Measurements from ENCODE around the gene ADAMTS17.
A peak's percentile ranks its signal among the peaks of the same experiment; 100 is the strongest.

ADAMTS17 gene

GRCh38 chr15:99969261-99969920 lies 372.4 kb downstream of the ADAMTS17 start:
- DNase-seq (ENCODE audit: low spot score) = no peak

DNA sequence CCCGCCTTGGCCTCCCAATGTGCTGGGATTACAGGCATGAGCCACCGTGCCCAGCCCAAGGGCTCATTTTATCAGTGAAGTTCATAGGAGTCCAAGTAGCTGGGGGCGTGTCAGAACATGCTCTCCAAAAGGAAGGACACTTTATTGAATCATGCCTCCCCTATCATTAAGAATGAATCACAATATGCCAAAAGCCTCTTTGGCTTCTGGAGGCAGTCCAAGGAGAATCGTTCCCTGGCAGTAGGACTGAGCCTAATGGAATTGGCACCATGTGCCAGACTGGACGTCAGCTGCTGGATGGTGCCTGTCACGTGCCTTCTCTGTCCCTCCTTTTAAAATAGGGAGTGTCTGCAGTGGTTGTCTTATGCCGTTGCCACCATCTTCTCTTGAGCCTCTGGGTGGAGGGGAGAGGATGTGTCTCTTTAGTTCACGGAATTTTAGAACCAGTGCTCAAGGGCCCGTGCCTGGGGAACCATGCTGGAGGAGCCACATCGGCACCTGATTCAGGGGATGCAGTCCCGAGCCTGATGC lies 373.9 kb downstream of the ADAMTS17 start:
- DNase-seq (ENCODE audit: low spot score) = no peak

DNA sequence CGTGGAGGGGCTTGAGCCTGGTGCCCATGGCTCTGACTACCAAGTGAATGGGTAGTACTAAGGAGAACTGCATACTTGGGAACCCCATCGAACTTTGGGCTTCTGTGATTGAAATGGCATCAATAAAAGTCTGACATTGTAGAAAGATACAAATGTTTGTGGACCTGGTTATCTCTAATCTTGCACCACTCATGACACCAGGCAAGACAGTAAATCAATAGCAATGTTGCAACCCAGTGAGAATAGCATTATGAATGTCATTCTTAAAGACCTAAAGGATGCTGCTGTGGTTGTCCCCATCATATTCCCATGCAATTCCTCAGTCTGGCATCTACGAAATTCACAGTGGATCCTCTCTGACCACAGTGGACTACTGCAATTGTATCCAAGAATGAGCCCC lies 375.0 kb downstream of the ADAMTS17 start:
- DNase-seq (ENCODE audit: low spot score) = no peak

- DNase-seq (ENCODE audit: low spot score) = no peak
Measured at GRCh38 chr15:99965376-99965775, 376.4 kb downstream of the ADAMTS17 start.

DNA sequence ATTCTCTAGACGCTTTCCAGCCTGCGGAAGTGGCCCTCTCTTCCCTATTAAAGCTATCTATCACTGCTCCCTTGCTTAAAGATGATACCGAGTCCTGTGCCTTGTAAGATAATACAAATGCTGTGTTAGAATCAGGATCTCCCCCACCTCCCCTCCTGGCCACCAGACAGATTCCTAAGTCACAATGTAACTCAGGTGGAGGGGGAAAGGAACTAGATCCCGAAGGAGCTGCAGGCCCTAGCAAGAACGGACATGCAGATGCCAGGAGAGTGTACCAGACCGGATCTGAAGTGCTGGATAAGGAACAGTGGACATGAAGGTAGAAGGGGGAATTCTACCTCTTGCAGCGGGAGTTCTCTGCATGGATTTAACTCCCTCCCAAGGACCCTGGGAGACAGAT lies 377.8 kb downstream of the ADAMTS17 start:
- DNase-seq (ENCODE audit: low spot score) = no peak

DNA sequence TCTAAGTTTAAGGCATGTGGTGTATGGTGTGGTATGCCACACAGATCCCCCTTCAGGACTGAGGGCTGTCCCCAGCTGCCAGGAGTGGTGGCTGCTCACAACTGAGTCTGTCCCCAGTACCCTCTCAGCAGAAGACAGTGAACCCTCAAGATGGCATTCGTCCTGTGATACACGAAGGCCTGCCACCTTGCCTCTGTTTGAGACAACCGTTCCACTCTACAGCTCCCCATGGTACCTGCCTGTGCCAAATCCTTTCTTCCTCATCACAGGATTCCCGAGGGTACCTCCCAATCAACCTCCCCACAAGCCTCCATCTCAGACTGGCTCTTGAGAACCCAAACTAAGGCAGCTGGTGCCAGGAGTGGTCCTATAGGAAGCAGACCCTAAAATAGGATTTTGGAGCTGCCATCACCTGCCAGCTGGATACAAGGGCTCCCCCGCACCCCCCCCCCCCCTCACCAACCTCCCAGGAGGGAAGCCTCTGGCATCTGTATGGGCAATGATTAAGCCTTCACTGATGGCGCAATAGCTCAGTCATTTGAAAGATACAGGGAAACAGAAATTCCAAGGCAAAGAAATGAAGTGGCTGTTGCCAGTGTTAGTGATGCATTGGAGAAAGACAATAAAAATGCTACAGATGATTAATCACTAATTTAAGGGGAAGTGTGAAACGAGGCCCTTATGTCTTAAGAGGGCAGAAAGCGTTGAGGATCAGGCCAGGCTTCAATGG lies 378.5 kb downstream of the ADAMTS17 start:
- DNase-seq (ENCODE audit: low spot score) = peak; percentile 3

GRCh38 chr15:99962006-99962561 lies 379.7 kb downstream of the ADAMTS17 start:
- DNase-seq (ENCODE audit: low spot score) = peak; percentile 9

DNA sequence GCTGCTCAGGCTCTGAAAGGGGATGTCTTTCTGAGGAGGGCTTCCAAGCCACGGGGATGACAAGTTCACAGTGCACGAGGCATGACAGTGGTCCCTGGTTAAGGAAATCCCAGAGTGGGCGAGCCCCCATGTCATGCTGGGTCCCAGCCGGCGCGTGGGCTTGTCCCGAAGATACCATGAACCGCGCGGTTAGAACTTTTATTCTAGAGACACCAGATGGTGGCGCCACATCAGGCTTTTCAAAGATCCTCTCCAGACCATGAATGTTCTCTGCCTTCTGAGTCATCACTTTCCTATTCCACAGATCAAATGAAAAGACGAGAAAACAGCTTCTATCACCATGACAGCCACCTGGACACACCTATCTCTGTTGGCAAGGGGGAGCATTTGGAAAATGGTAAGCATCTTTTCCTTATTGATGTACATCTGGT lies 380.7 kb downstream of the ADAMTS17 start:
- DNase-seq (ENCODE audit: low spot score) = peak; percentile 4

GRCh38 chr15:99959326-99959725 lies 382.4 kb downstream of the ADAMTS17 start:
- no peak for DNase-seq (ENCODE audit: low spot score)

DNA sequence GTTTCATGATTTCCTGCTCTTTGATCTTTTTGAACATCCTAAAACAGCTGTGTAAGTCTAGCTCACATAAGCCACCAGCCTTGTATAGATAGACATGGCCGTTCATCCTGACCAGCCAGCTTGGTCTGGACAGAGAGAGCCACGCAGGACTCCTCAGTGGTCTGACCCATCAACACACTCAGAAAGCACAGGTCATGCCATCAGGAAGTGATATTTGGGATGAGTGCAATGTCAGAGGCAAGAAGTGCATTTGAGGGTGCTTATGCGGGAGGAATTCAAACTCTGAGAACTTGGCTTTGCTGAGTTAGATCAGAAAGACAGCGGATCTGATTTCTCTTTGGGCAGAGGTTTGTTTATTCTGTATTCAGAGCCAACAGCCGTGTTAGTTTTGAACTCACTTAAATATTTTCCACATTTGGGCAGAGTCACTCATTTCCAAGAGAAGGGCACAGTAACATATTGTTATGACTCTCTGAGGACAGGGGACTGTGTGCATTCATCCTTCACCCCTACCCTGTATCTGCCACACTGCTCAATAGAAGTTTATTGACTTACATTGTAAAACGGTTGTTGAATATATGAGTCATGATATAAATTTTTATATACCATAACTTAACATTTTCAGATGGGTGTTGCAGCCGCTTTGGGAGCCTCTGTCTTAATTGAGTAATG lies 383.2 kb downstream of the ADAMTS17 start:
- DNase-seq (ENCODE audit: low spot score) = no peak

- no peak for DNase-seq (ENCODE audit: low spot score)
Measured at GRCh38 chr15:99957642-99958013, 384.1 kb downstream of the ADAMTS17 start.

GRCh38 chr15:99956820-99957641 lies 384.7 kb downstream of the ADAMTS17 start:
- no peak for DNase-seq (ENCODE audit: low spot score)

- DNase-seq (ENCODE audit: low spot score) = no peak
Measured at GRCh38 chr15:99956022-99956775, 385.6 kb downstream of the ADAMTS17 start.

DNA sequence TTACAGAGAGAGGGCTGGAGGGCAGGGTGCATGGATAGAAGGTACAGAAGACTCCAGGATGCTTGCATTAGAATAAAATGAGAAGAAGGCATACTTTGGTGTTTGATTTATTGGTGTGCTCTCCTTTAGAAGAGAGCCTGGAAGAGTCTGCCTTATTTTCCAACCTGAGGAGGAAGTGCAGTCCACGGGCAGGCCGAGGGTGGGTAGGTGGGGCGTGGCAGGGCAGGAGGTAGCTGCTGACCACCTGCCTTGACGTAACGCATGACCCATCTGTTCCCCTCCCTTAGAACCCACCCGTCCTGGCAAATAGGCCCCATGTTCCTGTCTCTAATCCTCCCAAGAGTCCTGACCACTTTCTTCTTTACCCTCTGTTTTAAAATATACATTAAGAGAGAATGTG lies 386.2 kb downstream of the ADAMTS17 start:
- no peak for DNase-seq (ENCODE audit: low spot score)

GRCh38 chr15:99955181-99955525 lies 386.6 kb downstream of the ADAMTS17 start:
- DNase-seq (ENCODE audit: low spot score) = no peak

- no peak for DNase-seq (ENCODE audit: low spot score)
Measured at GRCh38 chr15:99954361-99955180, 387.2 kb downstream of the ADAMTS17 start.

- no peak for DNase-seq (ENCODE audit: low spot score)
Measured at GRCh38 chr15:99953886-99954285, 387.9 kb downstream of the ADAMTS17 start.

- DNase-seq (ENCODE audit: low spot score) = no peak
Measured at GRCh38 chr15:99951511-99951910, 390.3 kb downstream of the ADAMTS17 start.

- no peak for DNase-seq (ENCODE audit: low spot score)
Measured at GRCh38 chr15:99944131-99944530, 397.6 kb downstream of the ADAMTS17 start.

GRCh38 chr15:99943466-99943865 lies 398.3 kb downstream of the ADAMTS17 start:
- DNase-seq (ENCODE audit: low spot score) = no peak
